Activated naive CD8-positive, alpha-beta T cell (primary cell): Measurements from ENCODE around the gene TCERG1L.
"Not testable (repeated sequence)": the region's sequence is repeated elsewhere in the genome, so short reads cannot be mapped to it uniquely, and the experiment has no call there.

Experiments used
- H3K27ac Mint-ChIP-seq: one replicate; pipeline ENCODE4 v1.8.0; 2021; ENCODE audit warnings: mixed read lengths
- H3K27me3 Mint-ChIP-seq: one replicate; pipeline ENCODE4 v1.8.0; 2021; ENCODE audit warnings: mixed read lengths
- H3K36me3 Mint-ChIP-seq: one replicate; pipeline ENCODE4 v1.8.0; 2021; ENCODE audit warnings: mixed read lengths
- H3K4me1 Mint-ChIP-seq: one replicate; pipeline ENCODE4 v1.8.0; 2021; ENCODE audit warnings: low read depth, mixed read lengths
- H3K4me3 Mint-ChIP-seq: one replicate; pipeline ENCODE4 v1.8.0; 2021; ENCODE audit warnings: mild to moderate bottlenecking, mixed read lengths
- H3K9me3 Mint-ChIP-seq: one replicate; pipeline ENCODE4 v1.8.0; 2021; ENCODE audit warnings: low read depth, mixed read lengths

TCERG1L gene

DNA sequence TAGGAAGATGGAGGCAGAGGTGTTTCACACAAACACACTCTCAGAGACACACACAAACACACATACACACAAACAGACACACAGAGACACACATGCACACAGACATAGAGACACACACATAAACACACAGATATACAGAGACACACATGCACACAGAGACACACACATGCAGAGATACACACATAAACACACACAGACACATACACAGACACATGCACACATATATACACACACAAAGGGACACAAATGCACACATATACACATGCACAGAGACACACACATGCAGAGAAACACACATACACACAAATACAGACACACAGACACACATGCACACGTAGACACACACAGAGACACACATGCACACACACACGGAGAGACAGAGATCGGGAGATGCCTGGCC, 163.3 kb downstream of the TCERG1L start:
- no peaks in the 10 kb centered on the region for H3K4me1 Mint-ChIP-seq
- no peaks in the 10 kb centered on the region for H3K9me3 Mint-ChIP-seq
- no peaks in the 10 kb centered on the region for H3K36me3 Mint-ChIP-seq
- H3K4me3 Mint-ChIP-seq, result no peak overlapping the region
- no peak overlapping the region for H3K27ac Mint-ChIP-seq
- peaks cover 3% of the 10 kb centered on the region for H3K27me3 Mint-ChIP-seq

DNA sequence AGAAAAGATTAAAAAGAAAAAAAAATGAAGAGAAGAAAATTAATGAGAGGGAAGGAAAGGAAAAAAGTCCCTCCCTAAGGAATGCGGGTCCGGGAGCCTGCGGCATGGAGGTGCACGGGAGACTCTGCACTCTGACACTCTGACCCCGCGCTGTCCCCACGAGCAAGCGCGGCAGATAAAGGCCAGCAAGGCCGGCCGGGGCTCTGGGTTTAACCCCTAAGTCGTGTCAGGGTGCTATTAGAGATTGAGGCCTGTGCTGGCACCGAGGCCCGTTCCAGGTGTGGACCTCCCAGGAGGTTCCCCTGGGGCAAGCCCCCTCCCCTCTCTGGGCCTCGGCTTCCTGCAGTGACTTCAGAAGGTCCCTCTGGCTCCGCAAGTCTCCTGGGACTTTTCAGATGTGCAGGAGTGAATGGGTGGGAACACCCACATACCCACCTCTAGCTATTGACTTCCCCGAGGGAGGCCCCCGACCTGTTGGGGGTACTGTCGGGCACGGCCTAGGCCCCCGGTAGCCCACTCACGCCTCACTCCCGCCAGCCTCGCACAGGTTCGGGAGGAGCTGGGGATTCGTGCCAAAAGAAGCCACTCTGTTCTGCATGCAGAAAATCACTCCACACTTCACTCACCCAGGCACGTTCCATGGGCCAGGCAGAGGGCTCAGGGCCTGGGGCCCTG, 164.1 kb downstream of the TCERG1L start:
- no peaks in the 10 kb centered on the region for H3K9me3 Mint-ChIP-seq
- peaks cover 3% of the 10 kb centered on the region for H3K27me3 Mint-ChIP-seq
- H3K4me1 Mint-ChIP-seq, result no peaks in the 10 kb centered on the region
- no peaks in the 10 kb centered on the region for H3K36me3 Mint-ChIP-seq
- H3K4me3 Mint-ChIP-seq, result no peak overlapping the region
- H3K27ac Mint-ChIP-seq, result no peak overlapping the region

DNA sequence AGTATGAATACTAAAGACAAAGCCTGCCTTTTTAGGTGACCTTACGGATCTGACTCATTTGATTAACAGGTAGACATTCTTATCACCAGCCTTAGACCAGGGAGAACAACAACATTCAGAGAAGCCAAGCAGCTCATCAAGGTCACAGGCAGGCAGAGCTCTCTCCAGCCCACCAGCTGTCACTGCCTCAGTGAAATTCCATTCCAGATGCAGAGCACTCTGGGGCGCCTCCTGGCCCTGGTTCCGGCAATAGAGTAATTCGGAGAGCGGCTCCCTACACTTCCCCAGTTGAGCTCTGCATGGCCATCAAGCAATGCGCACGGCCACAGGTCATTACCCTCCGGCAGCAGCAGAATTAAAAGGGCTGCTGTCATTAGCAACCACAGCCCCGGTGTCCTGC, 164.7 kb downstream of the TCERG1L start:
- H3K4me1 Mint-ChIP-seq, result no peaks in the 10 kb centered on the region
- H3K27ac Mint-ChIP-seq, result no peak overlapping the region
- no peaks in the 10 kb centered on the region for H3K36me3 Mint-ChIP-seq
- no peaks in the 10 kb centered on the region for H3K9me3 Mint-ChIP-seq
- H3K27me3 Mint-ChIP-seq, result peaks cover 3% of the 10 kb centered on the region
- no peak overlapping the region for H3K4me3 Mint-ChIP-seq

DNA sequence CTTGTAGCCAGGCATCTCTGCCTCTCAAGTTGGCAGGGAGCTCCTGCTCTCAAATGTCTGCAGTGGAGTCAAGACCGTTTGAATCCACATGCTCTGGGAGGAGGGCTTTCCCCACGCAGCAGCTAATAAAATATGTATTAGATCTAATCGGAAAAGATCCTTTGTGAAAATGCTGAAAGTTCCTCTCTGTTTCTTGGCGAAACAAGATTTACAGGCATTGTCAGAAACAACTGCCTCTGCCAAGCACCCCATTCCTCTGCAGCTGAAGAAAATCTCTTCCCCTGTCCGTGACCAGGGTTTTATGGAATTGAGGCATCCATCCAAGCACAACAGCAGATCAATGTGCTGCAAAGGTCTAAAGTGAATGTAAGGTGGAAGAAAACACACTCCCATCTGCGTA, 165.8 kb downstream of the TCERG1L start:
- Mint-ChIP-seq H3K36me3 (no peaks in the 10 kb centered on the region), H3K4me1 (no peaks in the 10 kb centered on the region), H3K27ac (no peak overlapping the region)

DNA sequence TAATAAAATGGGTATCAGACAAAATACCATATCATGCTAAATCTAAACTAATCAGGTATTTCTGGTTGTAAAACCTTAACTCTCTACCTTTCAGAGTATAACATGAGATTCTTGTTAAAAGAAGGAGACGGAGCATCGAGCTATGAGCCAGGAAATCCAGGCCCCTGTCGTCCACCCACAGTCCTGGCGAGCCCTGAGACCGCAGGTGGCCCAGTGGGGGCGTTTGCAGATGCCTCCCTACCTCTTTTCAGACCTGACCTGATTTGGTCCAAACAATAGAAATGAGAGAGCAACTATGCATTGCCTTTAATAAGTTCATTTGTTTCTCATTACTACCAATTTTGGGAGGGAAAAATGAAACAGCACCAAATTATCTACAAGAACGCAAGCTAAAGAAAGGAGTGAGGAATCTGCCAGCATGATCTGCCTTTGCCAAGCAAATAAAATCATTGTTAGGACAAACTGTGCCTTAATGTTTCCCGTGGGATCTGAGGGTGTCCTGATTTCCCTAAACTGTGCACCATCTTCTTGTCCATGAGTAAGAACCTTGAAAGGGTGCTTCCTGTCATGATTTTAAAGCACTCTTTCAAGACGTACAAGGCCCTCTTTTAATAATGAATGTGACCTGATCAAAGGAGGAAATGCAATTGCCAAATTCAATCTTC, 166.7 kb downstream of the TCERG1L start:
- H3K36me3 Mint-ChIP-seq, result no peaks in the 10 kb centered on the region
- H3K27me3 Mint-ChIP-seq, result peaks cover 3% of the 10 kb centered on the region
- H3K4me1 Mint-ChIP-seq, result no peaks in the 10 kb centered on the region
- no peak overlapping the region for H3K27ac Mint-ChIP-seq
- H3K9me3 Mint-ChIP-seq, result no peaks in the 10 kb centered on the region
- H3K4me3 Mint-ChIP-seq, result no peak overlapping the region

More for the DNA sequence above, 165.8 kb downstream of the TCERG1L start:
- no peak overlapping the region for H3K4me3 Mint-ChIP-seq
- H3K9me3 Mint-ChIP-seq, result no peaks in the 10 kb centered on the region
- H3K27me3 Mint-ChIP-seq, result peaks cover 3% of the 10 kb centered on the region

DNA sequence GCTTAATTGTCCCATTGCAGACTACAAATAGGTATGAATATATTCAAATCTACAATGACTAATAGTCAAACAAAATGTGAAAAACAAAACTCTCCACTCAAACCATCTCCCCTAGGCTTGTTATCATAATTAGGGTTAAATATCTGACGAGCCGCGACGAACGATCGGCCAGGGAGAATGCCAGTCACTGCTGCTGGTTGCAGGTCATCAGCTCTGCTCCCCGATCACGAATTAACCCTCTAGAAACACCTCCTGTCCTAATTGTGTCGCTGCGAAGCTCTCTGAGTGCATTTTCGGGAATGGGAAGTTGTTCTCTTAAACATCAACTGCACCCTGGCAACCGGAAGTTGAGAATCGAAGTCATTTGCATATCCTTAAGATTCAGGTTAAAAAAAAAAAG, 167.3 kb downstream of the TCERG1L start:
- Mint-ChIP-seq H3K4me1 (no peaks in the 10 kb centered on the region), H3K27me3 (peaks cover 3% of the 10 kb centered on the region), H3K27ac (no peak overlapping the region), H3K36me3 (no peaks in the 10 kb centered on the region), H3K4me3 (no peak overlapping the region), H3K9me3 (no peaks in the 10 kb centered on the region)

DNA sequence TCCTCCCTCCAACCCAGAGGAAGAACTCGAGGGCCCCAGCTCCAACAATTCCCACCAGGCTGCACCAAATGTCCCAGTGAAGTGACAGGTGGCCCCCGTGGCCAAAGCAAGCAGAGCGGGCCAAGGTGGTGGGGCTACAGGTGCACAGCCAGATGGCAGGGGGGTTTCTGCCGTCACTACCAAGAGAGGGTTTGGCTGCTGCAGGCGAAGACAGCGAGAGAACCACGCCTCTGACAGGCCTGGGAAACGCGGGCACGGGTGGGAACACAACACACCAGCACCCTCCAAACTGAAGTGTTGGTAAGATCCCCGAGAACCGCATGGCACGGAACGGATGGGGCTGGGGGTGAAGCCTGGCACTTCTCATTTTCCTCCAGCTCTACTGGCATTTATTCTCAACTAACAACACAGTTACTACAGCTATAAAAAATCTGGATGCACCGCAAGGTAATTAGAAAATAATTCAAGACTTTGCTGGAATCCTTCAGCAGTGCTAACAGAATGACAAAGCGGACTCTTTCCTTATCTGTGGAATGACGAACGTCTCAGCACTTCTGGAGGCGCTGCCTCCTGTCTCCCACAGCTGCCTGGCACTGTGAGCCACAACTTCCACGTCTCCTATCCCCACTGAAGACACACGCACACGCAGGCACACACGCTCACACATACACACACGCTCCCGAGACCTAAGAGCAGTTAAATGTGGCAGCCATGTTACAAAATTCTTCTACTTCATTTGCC, 167.9 kb downstream of the TCERG1L start:
- Mint-ChIP-seq H3K4me1 (no peaks in the 10 kb centered on the region), H3K4me3 (no peak overlapping the region), H3K9me3 (no peaks in the 10 kb centered on the region), H3K36me3 (no peaks in the 10 kb centered on the region), H3K27ac (no peak overlapping the region), H3K27me3 (peaks cover 3% of the 10 kb centered on the region)

DNA sequence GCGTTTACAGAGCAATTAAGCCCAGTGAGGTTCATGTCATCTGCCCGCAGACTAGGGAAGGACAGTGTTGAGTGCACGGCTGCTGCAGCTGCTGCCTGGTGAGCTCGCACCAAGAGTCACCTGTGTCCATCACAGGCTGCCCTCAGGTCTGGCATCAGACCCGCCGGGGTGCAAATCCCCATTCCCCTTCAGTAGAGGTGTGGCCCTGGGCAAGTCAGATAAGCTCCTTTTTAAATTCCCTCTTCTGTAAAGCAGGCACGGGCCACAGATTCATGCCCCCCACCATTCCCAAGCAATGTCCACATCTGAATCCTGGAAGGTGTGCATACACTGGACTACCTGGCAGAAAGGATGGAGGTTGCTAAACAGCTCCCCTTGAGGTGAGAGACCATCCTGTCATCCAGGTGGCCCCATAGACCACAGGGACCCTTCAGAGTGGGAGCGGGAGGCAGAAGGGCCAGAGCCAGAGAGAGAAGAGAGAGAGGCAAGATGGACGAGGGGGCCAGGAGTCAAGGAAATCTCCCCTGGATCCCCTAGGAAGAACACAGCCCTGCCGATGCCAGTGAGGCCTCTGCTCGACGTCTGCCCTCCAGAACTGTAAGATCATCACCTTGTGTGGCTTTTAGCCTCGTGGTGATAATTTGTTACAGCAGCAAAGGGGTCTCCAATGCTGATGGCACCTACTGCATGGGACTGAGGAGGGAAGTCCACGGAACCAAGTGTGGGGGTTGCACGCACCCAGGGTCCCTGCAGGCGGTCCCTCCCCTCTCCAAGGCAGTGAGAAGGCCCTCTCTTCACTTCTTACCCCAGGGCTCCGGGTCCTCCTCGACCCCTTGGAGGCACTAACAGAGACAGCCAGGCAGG, 168.8 kb downstream of the TCERG1L start:
- no peaks in the 10 kb centered on the region for H3K9me3 Mint-ChIP-seq
- H3K27me3 Mint-ChIP-seq, result peaks cover 3% of the 10 kb centered on the region
- no peak overlapping the region for H3K27ac Mint-ChIP-seq
- no peaks in the 10 kb centered on the region for H3K4me1 Mint-ChIP-seq
- no peaks in the 10 kb centered on the region for H3K36me3 Mint-ChIP-seq
- H3K4me3 Mint-ChIP-seq, result no peak overlapping the region

DNA sequence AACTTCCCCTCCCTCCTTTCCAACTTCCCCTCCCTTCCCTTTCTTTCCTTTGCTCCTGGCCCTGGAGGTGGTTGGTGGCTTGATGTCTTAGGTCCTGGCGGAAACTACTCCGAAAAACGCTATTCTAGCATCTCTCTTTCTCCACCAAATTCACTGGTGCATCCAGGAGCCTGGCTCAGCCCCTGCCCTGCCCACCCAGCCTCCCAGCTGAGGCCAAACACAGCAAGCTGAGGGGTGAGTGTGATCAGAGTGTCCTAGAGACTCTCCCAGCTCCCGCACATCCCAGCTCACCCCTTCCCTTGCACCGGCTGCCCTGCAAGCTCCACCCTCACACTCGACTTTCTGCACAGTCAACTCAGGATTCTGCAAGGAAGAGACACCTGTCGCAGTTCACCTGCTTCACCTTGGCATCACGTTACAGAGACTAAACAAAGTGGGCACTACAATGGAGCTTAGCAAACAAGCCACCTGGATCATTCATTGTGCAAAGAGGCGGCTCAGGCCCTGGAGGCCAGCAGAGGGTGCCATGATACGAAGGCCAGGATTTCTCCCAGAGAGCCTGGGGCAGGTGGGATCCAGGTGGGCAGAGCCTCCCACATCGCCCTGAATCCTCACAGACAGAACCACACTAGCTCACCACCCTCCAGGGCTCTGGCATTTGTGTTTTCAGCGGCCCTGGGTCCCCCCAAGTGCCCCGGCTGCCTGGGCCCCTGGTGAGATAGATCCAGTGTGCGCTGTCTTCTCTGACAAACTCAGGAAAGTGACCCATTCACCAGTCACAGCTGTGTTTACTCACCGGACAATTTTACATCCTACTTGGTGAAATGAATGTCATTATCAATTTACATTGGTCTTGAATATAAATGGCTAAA, 169.6 kb downstream of the TCERG1L start:
- no peaks in the 10 kb centered on the region for H3K4me1 Mint-ChIP-seq
- peaks cover 3% of the 10 kb centered on the region for H3K27me3 Mint-ChIP-seq
- H3K27ac Mint-ChIP-seq, result no peak overlapping the region
- no peak overlapping the region for H3K4me3 Mint-ChIP-seq
- H3K9me3 Mint-ChIP-seq, result no peaks in the 10 kb centered on the region
- H3K36me3 Mint-ChIP-seq, result no peaks in the 10 kb centered on the region

DNA sequence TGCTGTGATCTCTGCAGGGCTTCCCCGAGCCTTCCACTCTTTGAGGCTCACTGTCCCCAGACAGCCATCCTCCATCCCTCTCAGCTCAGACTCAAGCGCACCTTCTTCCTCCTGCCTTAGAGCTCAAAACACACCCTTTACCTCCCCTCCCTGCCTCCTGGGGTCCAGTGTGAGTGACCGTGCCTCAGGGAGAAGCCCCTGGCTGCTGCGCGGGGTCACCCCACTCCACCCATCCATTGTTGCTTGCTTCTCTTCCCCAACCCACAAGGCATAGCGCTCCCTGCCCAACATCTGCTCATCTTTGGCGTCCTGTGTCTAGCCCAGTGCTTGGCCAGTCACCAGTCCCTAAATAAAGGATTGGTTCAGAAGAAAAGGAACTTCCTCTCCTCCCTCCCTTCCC, 170.3 kb downstream of the TCERG1L start:
- no peak overlapping the region for H3K4me3 Mint-ChIP-seq
- no peak overlapping the region for H3K27ac Mint-ChIP-seq
- H3K9me3 Mint-ChIP-seq, result no peaks in the 10 kb centered on the region
- H3K27me3 Mint-ChIP-seq, result peaks cover 3% of the 10 kb centered on the region
- H3K4me1 Mint-ChIP-seq, result no peaks in the 10 kb centered on the region
- no peaks in the 10 kb centered on the region for H3K36me3 Mint-ChIP-seq

DNA sequence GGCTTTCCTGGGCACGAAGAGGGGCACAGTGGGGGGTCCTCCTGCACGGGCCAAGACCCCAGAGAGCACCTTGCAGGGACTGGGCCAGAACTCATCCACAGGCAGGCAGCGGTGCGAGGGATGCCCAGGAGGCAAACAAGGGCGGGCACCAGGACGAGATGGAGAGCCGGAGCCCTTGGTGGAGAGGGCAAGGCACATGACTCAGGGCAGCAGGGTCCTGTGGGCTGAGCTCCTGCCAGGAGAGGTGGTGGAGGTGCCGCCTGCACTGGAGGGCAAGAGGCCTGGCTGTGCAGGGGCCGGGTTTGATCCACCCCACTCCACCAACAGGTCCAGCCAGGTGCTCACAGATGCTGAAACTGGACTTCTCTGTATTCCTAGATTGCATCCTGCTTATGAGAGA, 170.9 kb downstream of the TCERG1L start:
- Mint-ChIP-seq H3K36me3 (no peaks in the 10 kb centered on the region), H3K4me3 (no peak overlapping the region), H3K9me3 (no peaks in the 10 kb centered on the region), H3K4me1 (no peaks in the 10 kb centered on the region), H3K27ac (no peak overlapping the region), H3K27me3 (peaks cover 3% of the 10 kb centered on the region)

DNA sequence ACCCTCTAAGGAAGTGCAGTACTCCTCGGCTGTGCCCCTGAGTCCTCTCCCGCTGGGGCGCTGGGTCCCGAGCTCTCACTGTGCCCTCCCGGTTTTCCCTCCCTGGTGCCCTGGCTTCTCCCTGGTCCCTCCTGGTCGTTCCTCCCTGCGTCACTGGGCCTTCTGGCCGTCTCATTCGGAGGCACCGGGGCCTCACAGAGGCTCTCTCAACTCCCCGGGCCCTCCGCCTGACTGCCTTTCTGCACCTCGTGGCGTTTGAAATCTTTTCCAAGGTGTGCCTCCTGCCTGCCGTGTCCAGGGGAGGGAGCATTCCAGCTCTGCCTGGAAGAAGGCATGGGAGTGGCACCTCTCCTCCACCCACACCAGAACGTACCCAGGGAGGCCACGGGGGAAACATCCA, 174.3 kb downstream of the TCERG1L start:
- no peak overlapping the region for H3K4me3 Mint-ChIP-seq
- no peaks in the 10 kb centered on the region for H3K27me3 Mint-ChIP-seq
- no peak overlapping the region for H3K27ac Mint-ChIP-seq
- H3K4me1 Mint-ChIP-seq, result no peaks in the 10 kb centered on the region
- no peaks in the 10 kb centered on the region for H3K9me3 Mint-ChIP-seq
- no peaks in the 10 kb centered on the region for H3K36me3 Mint-ChIP-seq

DNA sequence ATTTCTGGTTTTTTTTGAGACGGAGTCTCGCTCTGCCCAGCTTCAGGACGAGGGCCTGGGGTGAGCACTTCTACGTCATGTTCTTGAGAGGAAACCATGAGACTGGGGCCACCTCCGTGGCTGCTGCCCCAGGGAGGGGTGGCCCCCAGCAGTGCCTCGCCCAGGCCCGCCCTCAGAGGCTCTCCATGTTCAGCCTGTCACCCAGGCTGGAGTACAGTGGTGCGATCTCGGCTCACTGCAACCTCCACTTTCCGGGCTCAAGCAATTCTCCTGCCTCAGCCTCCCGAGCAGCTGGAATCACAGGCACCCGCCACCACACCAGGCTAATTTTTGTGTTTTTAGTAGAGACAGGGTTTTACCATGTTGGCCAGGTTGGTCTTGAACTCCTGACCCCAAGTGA, 175.2 kb downstream of the TCERG1L start:
- not testable (repeated sequence) for H3K4me1 Mint-ChIP-seq, H3K4me3 Mint-ChIP-seq, H3K27me3 Mint-ChIP-seq, H3K36me3 Mint-ChIP-seq, H3K9me3 Mint-ChIP-seq, H3K27ac Mint-ChIP-seq

DNA sequence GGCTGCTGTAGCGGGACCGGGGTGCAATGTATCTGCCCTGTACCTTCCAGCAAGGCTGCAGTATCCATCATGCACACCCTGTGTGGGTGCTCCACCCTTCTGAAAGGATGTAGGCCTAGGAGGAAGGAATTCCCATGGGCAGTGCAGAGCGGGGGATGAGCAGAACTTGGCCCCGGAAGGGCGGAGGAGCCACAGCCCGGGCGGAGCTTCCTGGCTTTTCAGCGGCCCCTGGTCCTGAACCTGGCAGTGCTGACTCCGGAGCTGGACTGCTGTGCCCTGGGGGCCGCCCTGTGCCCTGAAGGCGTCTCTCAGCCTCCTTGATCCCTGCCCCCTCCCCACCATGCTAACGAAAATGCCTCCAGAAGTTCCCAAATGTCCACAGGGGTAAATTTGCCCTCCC, 175.8 kb downstream of the TCERG1L start:
- Mint-ChIP-seq H3K4me1 (no peaks in the 10 kb centered on the region), H3K36me3 (no peaks in the 10 kb centered on the region), H3K4me3 (no peak overlapping the region), H3K27me3 (no peaks in the 10 kb centered on the region), H3K27ac (no peak overlapping the region), H3K9me3 (no peaks in the 10 kb centered on the region)
